Testis (tissue), 3 donors: ENCODE results near the gene SPA17. TPM values are rescaled to one million over a fixed set of nuclear protein-coding genes. Genes with fewer than 3 reads are reported as not detected.

ENCODE experiments used
- DNase-seq: peaks from one replicate; pipeline ENCODE4 v3.0.0-alpha.2; 2019
- H3K27ac ChIP-seq, 2 donors: fragments of 200-600 bp; sonication (generic); one replicate each; pipeline ENCODE4 v1.5.1; 2019
- H3K27me3 ChIP-seq: fragments of 200-600 bp; sonication (generic); one replicate; pipeline ENCODE4 v1.5.1; 2019
- H3K36me3 ChIP-seq: fragments of 200-600 bp; sonication (generic); one replicate; pipeline ENCODE4 v1.5.1; 2017; ENCODE audit warnings: low read depth; ENCODE audit errors: missing control alignments
- H3K4me1 ChIP-seq: fragments of 200-600 bp; sonication (generic); one replicate; pipeline ENCODE4 v1.5.1; 2019
- H3K4me3 ChIP-seq, 2 donors: fragments of 200-600 bp; sonication (generic); one replicate each; pipeline ENCODE4 v1.5.1; 2017 to 2019
- H3K9me3 ChIP-seq: fragments of 200-600 bp; sonication (generic); one replicate; pipeline ENCODE4 v1.5.1; 2017
- CTCF ChIP-seq, 3 experiments: fragments of 450-650 bp in 2 of 3; fragments of 200-600 bp in 1 of 3; sonication (generic) in 1 of 3; IDR thresholded peaks; one replicate each; pipeline ENCODE4 v1.5.1; 2016 to 2019; ENCODE audit warnings: antibody characterized with exemption in 3 of 3, mild to moderate bottlenecking in 2 of 3, moderate library complexity in 1 of 3
- POLR2A ChIP-seq: fragments of 450-650 bp; IDR thresholded peaks from one replicate; pipeline ENCODE4 v1.6.1; 2017; ENCODE audit warnings: antibody characterized with exemption, mild to moderate bottlenecking, moderate library complexity
- WGBS, 2 donors: methylation state at CpG; one replicate each; pipeline ENCODE4 v1.1.5; 2018; 5-methylcytosine and 5-hydroxymethylcytosine counted together
- intact Hi-C: fragments of 100-400 bp; cut with DNase I; formaldehyde crosslinking; loops from one replicate; pipeline ENCODE4 v1.15.1; 2023; ENCODE audit warnings: low total_unique reads
- polyA plus RNA-seq: library from polyadenylated mRNA; stranded (reverse); fragments of 350-450 nt; fragmentation: Illumina TruSeq; extraction: RNeasy Lipid Tissue Mini Kit (QIAGEN cat#74804); gene quantifications from one replicate; pipeline ENCODE4 v1.2.3, GENCODE V29; 2014; ENCODE audit warnings: low read depth, low replicate concordance; ENCODE audit not compliant: insufficient read depth
- total RNA-seq, 2 donors: library from RNA; depleted of rRNA; stranded (reverse); fragments of >200 nt; gene quantifications; one replicate each; pipeline ENCODE4 v1.2.3, GENCODE V29; 2016

SPA17 gene
- total and polyA plus RNA-seq, 3 donors from 2014 or later = 97.5 to 405 (median 170) TPM

- no peak for DNase-seq
- WGBS, 2 donors = 87 to 88% methylated on average over 5 of the region's 5 CpGs
- H3K4me1 ChIP-seq = no peaks in the 10 kb centered on the region
- no peaks in the 10 kb centered on the region for H3K36me3 ChIP-seq
- TF ChIP-seq POLR2A = no peak
- TF ChIP-seq CTCF (IDR thresholded peaks at IDR 0.05) = no peak
- no peaks in the 10 kb centered on the region for H3K27me3 ChIP-seq
- H3K27ac ChIP-seq = no peak overlapping the region
- intact Hi-C loops = no loop called here
- H3K4me3 ChIP-seq = no peak overlapping the region
- no peaks in the 10 kb centered on the region for H3K9me3 ChIP-seq
Measured at GRCh38 chr11:124657904-124658303, 15.8 kb upstream of the SPA17 start.

GRCh38 chr11:124658501-124658900, 15.2 kb upstream of the SPA17 start:
- intact Hi-C loops = no loop called here
- 87% methylated on average over 3 of the region's 3 CpGs for WGBS, 2 donors
- Histone ChIP-seq H3K27ac (no peak overlapping the region), H3K4me1 (no peaks in the 10 kb centered on the region), H3K4me3 (no peak overlapping the region), H3K9me3 (no peaks in the 10 kb centered on the region), H3K36me3 (no peaks in the 10 kb centered on the region), H3K27me3 (no peaks in the 10 kb centered on the region)
- DNase-seq = no peak
- TF ChIP-seq CTCF (IDR thresholded peaks at IDR 0.05) = no peak

- H3K27me3 ChIP-seq = no peaks in the 10 kb centered on the region
- no peaks in the 10 kb centered on the region for H3K9me3 ChIP-seq
- H3K4me3 ChIP-seq = no peak overlapping the region
- WGBS, 2 donors = 96 to 100% methylated on average over 1 of the region's 1 CpG
- H3K27ac ChIP-seq = no peak overlapping the region
- DNase-seq = no peak
- intact Hi-C loops = no loop called here
- TF ChIP-seq CTCF (IDR thresholded peaks at IDR 0.05) (no peak), POLR2A (no peak)
- H3K36me3 ChIP-seq = no peaks in the 10 kb centered on the region
- no peaks in the 10 kb centered on the region for H3K4me1 ChIP-seq
Measured at GRCh38 chr11:124658986-124659385, 14.7 kb upstream of the SPA17 start.

GRCh38 chr11:124661553-124661952, 12.2 kb upstream of the SPA17 start:
- H3K4me1 ChIP-seq = no peaks in the 10 kb centered on the region
- no peak overlapping the region for H3K4me3 ChIP-seq
- TF ChIP-seq CTCF (IDR thresholded peaks at IDR 0.05) (no peak), POLR2A (no peak)
- DNase-seq = no peak
- H3K9me3 ChIP-seq = no peaks in the 10 kb centered on the region
- H3K27me3 ChIP-seq = no peaks in the 10 kb centered on the region
- no peak overlapping the region for H3K27ac ChIP-seq
- intact Hi-C loops = no loop called here
- no peaks in the 10 kb centered on the region for H3K36me3 ChIP-seq

GRCh38 chr11:124662106-124662505, 11.6 kb upstream of the SPA17 start:
- no peaks in the 10 kb centered on the region for H3K9me3 ChIP-seq
- H3K4me1 ChIP-seq = no peaks in the 10 kb centered on the region
- no peaks in the 10 kb centered on the region for H3K36me3 ChIP-seq
- no peaks in the 10 kb centered on the region for H3K27me3 ChIP-seq
- 85 to 87% methylated on average over 4 of the region's 4 CpGs for WGBS, 2 donors
- DNase-seq = no peak
- H3K4me3 ChIP-seq = no peak overlapping the region
- TF ChIP-seq CTCF (IDR thresholded peaks at IDR 0.05) (no peak), POLR2A (no peak)
- intact Hi-C loops = no loop called here
- H3K27ac ChIP-seq = no peak overlapping the region
